NCI-H69 (cell line): Measurements from ENCODE around the gene MYCN.
"Not testable (repeated sequence)": the region's sequence is repeated elsewhere in the genome, so short reads cannot be mapped to it uniquely, and the experiment has no call there.

Experiments
- DNase-seq: peaks from one replicate; lab custom pipeline; 2025; lab: John Stamatoyannopoulos, UW

Gene MYCN

GRCh38 chr2:15957881-15958713 is 17.7 kb downstream of the MYCN start:
- no peak for DNase-seq

- no peak for DNase-seq
Observed at GRCh38 chr2:15959331-15960153, 19.2 kb downstream of the MYCN start.

GRCh38 chr2:15960154-15960520 is 19.8 kb downstream of the MYCN start:
- not testable (repeated sequence) for DNase-seq

DNA sequence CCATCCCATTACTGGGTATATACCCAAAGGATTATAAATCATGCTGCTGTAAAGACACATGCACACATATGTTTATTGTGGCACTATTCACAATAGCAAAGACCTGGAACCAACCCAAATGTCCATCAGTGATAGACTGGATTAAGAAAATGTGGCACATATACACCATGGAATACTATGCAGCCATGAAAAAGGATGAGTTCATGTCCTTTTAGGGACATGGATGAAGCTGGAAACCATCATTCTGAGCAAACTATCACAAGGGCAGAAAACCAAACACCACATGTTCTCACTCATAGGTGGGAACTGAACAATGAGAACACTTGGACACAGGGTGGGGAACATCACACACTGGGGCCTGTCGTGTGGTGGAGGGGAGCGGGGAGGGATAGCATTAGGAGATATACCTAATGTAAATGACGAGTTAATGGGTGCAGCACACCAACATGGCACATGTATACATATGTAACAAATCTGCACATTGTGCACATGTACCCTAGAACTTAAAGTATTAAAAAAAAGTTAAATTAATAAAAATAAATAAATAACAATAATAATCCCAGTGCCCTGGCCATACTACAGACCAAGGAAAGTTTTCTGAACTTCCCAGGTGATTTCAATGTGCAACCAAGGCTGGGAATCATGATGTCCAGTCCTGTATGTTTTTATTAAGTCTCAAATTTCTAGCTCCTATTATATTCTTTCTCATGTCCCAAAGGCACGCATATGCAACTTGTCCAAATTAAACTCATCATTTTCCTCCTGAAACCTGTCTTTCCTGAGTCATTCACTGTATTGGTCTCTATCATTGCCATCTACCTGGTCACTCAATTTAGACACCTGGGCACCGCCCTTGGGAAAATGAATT is 23.0 kb downstream of the MYCN start:
- not testable (repeated sequence) for DNase-seq

DNA sequence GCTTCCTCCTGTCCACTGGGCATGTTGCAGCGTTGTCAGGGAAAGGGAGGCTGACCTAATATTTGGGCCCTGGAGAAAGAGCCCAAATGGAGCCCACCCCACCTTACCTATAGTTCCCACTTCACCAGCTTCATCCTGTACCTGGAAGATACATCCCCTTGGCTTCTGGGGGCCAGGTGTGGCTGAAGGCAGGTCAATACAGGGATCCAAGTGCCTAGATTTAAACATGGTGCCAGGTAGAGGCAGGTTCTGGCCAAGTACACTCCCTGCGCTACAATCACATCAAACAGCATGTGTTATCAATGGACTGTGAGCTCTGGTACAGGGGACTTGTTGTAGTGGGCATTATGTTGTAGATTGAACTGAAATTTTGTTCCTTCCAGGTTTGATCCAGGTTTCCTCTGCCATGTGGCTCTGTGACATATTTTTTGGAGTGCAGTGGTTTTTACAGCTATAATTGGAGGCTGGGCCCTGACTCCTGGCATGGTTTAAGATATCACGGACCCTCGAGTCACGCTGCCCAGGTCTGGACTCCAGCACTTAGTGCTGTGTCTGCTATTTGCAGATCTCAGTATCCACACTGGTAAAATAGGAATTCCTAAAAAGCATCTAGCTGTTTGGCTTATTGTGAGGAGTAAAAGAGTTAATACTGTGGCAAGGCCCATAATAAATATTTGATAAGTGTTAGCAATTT is 23.8 kb downstream of the MYCN start:
- DNase-seq = no peak

DNA sequence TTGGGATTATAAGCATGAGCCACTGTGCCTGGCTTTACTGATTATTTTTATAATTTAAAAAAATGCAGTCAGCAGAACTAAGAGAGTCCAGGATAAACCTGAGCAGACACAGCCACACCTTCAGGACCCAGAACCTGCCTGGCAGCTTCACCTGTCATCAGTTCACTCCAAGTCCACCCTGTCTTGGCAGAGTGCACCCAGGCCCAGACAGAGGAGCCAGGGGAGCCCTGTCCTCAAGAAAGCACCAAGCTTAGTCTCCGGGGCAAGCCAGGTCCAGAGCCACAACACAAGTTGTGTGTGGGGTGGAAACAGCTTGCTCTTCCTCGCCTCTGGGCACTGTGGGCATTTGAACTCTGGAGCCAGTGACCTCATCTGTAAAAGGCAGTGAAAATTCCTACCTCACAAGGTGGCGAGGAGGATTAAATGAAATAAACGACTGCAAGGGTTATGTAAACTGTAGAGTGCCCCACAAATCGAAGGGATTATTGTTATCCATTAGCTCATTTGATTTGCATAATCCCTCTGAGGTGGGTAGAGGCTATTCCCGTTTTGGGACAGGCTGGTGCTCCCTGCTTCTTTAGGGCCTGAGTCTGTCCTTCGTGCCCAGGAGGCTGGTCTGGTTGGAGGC is 24.7 kb downstream of the MYCN start:
- no peak for DNase-seq

DNA sequence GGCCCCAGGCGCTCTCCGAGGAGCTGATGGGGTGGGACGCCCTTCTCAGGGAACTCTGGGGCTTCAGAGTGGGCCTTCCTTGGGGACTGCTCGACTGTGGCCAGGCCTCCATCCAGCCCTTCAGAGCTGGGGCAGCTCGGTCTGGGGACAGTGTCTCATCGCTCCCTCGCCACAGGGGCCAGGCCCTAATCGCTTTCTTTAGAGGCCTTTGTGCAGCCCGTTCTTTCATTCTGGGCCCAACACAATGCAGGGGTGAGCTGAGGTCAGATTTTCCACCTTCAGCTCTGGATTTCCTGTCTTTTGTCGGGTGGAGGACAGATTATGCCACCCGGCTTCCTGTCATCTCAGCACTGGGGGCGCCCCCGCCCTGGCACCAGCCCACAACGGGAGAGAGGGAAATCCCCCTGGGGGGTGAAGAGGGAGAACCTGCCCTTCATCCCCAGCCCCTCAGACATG is 25.2 kb downstream of the MYCN start:
- DNase-seq = no peak

GRCh38 chr2:15967415-15968279 is 27.3 kb downstream of the MYCN start:
- DNase-seq = no peak

- DNase-seq = no peak
Observed at GRCh38 chr2:15968280-15969178, 28.2 kb downstream of the MYCN start.

DNA sequence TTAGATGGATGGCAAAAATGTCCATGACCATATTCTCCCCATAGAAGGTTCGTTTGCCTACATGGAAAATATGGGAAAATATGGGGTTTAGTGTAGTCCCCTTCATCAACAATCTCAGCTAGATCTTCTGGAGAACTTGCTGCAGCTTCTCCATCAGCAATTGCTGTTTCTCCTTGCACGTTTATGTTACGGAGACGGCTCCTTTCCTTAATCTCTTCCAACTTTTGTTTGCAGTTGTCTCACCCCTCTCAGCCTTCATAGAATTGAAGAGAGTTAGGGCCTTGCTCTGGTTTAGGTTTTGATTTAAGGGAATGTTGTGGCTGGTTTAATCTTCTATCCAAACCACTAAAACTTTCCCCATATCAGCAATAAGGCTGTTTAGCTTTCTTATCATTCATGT is 28.9 kb downstream of the MYCN start:
- no peak for DNase-seq

DNA sequence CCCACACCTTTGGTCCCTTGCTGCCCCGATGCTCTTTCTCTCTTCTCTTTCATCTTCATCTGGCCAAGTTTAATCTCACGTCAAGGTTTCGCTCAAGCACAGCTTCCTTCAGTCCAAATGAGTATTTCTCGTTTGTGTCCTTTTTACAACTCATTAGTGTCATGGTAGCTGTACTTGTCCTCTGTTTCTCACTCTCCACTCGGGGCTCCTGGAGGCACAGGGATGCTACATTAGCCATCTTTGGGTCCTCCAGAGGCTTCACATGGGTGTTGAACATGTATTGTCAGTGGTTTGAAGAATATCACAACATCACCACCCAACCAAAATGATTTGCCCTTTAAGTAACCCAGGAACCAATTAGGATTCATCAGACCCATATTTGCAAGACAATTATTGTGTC is 30.4 kb downstream of the MYCN start:
- no peak for DNase-seq

- DNase-seq = no peak
Observed at GRCh38 chr2:15971351-15971750, 31.0 kb downstream of the MYCN start.

DNA sequence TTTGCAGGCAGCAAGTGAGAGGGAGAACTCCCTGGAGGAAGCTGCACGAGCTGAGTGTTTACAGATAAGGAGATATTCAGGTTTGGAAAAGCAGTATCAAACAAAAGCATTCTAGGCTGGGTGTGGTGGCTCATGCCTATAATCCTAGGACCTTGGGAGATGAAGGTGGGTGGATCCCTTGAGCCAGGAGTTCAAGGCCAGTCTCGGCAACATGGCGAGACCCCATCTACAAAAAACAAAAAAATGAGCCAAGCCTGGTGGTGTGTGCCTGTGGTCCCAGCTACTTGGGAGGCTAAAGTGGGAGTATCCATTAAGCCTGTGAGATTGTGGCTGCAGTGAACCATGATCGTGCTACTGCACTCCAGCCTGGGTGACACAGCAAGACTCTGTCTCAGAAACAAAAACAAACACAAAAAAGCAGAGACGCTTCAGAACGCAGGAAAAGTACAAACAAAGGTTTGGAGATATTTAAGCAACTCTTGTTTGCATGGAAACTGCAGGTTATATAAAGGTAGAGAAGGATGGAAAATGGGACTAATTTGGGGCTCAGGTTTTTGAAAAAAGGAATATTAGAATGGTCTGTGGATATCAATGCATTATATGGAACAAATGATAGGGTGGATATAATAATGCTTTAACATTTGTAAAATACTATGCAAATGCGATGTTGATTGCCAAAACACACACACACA is 31.6 kb downstream of the MYCN start:
- DNase-seq = no peak

DNA sequence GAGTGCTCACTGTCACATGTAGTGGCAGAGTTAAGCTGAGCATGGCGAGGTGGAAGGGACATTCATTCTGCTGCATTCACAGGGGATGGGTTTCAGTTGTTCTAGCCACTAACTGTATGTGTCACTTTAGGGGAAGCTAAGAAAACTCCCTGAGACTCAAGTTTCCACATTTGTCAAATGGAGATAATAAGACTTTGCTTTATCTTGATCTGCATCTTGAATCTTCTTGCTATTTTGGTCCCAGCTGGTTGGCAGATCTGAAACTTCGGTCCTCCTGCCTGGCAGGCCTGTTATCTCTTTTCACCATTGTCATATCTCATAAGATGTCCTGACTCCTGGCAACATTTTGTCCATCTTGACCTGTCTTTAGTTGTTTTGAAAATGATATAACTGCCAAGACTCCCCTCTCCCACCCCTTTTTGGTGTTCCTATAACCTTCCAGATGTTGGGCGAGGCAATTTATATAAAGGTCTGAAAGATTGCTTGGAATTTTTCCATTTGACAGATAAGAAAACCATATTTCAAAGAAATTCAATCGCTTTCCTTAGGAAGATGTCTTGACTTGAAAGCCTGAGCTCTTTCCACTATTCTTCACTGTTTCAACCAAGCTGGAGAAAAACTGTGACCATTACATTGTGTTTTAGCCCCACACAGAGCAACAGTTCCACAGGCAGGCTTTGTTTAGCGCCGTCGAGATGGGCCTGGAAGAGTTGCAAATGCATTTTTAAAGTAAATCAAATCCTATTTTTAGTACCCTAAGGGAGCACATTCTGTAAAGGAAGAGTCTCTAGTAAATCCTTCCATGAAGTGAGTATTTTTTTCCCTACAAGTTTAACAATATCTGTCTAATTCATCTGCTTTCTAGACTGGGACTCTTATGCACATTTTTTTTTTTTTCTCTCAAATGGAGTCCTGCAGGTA is 33.4 kb downstream of the MYCN start:
- DNase-seq = no peak

DNA sequence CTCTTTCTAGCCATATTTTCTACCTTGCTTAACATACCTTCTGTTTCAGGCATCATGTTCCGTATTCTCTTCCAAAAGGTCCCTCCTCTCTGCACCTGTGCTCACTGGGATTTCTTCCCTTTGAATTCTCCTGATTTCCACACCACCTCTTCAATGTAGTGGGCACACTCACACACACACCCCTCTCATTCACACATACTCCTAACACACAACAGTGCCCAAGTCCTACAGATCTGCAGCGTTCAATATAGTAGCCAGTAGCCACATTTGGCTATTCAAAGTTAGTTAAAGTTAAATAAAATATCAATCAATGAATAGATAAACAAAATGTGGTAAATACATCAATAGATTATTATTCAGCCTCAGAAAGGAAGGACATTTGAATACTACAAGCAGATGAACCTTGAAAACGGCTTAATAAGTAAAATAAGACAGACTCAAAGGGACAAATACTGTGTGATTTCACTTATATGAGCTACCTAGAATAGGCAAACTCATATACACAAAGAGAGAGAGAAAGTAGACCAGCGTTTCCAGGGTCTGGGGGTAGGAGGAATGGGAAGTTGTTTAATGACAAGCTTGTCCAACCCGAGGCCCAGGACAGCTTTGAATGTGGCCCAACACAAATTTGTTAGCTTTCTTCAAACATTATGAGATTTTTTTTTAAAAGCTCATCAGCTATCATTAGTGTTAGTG is 34.4 kb downstream of the MYCN start:
- DNase-seq = no peak

- DNase-seq = no peak
Observed at GRCh38 chr2:15975261-15975600, 34.9 kb downstream of the MYCN start.

DNA sequence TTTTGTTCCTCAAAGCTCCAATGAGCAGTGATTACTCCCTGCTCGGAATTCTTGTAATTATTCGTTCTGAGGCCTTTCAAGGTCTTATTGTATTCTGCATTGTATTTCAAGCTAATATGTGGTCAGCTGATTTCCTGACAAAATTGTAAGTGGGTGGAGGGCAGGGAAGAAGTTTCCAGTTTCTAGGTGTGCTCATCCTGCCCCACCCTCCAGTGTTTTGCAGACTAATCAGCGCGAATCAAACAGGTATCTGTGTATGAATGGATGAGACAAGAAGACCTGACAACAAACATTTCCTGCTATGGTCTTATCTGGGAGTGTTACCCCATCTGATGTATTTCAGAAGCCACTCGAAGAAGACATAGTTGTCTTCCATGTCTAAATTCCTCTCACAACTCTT is 35.3 kb downstream of the MYCN start:
- no peak for DNase-seq
